ENCODE results near the gene KCNC3. TPM values are rescaled to one million over a fixed set of nuclear protein-coding genes. Genes with fewer than 3 reads are reported as not detected.
A peak's percentile ranks its signal among the peaks of the same experiment; 100 is the strongest.

Gene KCNC3
- total RNA-seq, 2 donors from 2014 or later: 8.6 to 10.7 TPM

- Histone ChIP-seq H3K4me1 (ENCODE audit: control insufficient read depth, insufficient read depth, low read length) (no peaks in the 10 kb centered on the region), H3K4me3 (ENCODE audit: low read length) (peak overlapping the region; percentile 67), H3K27me3 (ENCODE audit: control insufficient read depth, insufficient read depth, low read length, poor library complexity, severe bottlenecking) (peaks cover 10% of the 10 kb centered on the region), H3K36me3 (ENCODE audit: control insufficient read depth, insufficient read depth, low read length) (no peaks in the 10 kb centered on the region), H3K9me3 (ENCODE audit: control insufficient read depth, low read length) (no peaks in the 10 kb centered on the region), H3K27ac (ENCODE audit: low read depth, low read length) (no peak overlapping the region), H3K9ac (ENCODE audit: extremely low read depth, low read length, poor library complexity, severe bottlenecking) (no peak overlapping the region)
- peak overlapping the region; percentile 71 for H3K4me3 Mint-ChIP-seq
- H3K9me3 Mint-ChIP-seq: no peaks in the 10 kb centered on the region
- no peak for DNase-seq
- TF ChIP-seq, protein P1, sequence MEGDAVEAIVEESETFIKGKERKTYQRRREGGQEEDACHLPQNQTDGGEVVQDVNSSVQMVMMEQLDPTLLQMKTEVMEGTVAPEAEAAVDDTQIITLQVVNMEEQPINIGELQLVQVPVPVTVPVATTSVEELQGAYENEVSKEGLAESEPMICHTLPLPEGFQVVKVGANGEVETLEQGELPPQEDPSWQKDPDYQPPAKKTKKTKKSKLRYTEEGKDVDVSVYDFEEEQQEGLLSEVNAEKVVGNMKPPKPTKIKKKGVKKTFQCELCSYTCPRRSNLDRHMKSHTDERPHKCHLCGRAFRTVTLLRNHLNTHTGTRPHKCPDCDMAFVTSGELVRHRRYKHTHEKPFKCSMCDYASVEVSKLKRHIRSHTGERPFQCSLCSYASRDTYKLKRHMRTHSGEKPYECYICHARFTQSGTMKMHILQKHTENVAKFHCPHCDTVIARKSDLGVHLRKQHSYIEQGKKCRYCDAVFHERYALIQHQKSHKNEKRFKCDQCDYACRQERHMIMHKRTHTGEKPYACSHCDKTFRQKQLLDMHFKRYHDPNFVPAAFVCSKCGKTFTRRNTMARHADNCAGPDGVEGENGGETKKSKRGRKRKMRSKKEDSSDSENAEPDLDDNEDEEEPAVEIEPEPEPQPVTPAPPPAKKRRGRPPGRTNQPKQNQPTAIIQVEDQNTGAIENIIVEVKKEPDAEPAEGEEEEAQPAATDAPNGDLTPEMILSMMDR (conservative IDR thresholded peaks at IDR 0.05): no peak
- H3K4me1 Mint-ChIP-seq: peaks cover 18% of the 10 kb centered on the region
- WGBS, 2 experiments (ENCODE audit: insufficient coverage in 1 of 2, insufficient read length in 1 of 2): 36 to 56% methylated on average over 17 to 27 of the region's 27 CpGs
- H3K27me3 Mint-ChIP-seq (ENCODE audit: insufficient read depth): peaks cover 25% of the 10 kb centered on the region
- peak overlapping the region; percentile 91 for H3K27ac Mint-ChIP-seq
- H3K36me3 Mint-ChIP-seq (ENCODE audit: low read depth): peaks cover 4% of the 10 kb centered on the region
Observed at GRCh38 chr19:50312967-50313811, 16.0 kb downstream of the KCNC3 start.

DNA sequence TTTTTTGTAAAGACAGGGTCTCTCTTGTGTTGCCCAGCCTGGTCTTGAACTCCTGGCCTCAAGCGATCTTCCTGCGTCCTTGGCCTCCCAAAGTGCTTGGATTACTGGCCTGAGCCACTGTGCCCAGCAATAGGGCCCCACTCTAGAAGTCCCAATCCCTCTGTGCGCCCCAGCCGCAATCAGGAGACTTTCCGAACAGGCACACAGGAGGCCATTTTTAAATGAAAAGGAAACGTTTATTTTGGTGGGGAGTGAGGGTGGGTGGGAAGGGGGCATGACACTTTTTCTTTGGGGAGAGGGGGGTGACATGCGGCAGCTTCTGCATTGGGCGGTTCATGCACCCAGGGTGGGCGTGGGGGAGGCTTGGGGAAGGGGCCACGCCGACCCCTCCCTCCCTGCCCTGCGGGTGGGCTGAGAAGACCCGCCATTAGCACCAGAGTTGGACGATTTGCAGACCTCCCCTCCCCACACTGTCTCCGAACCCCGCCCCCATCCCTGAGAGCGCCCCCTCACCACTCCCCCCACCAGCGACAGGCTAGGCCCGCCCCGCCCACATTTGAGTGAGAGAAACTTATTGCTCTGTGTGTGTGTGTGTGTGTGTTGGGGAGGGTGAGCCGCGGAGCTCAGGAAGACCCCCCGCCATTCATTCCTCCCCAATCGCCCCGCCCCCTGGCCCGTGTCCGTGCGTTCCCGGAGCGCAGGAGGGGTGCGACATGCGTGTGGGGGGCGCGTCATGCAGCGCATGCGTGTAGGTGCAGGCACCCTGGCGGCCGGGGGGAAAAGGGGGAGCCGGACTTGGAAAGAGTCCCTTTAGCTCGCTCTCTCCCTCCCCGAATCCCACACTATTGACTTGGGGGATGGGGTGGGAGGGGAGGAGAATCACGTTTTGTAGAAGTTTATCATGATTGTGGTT, 17.2 kb downstream of the KCNC3 start:
- Mint-ChIP-seq H3K27me3 (ENCODE audit: insufficient read depth) (peaks cover 24% of the 10 kb centered on the region), H3K4me3 (peak overlapping the region; percentile 71), H3K36me3 (ENCODE audit: low read depth) (no peaks in the 10 kb centered on the region), H3K9me3 (no peaks in the 10 kb centered on the region), H3K4me1 (peaks cover 18% of the 10 kb centered on the region), H3K27ac (peak overlapping the region; percentile 84)
- TF ChIP-seq, protein P1 (conservative IDR thresholded peaks at IDR 0.05): peak; percentile 45
- H3K27me3 ChIP-seq (ENCODE audit: control insufficient read depth, insufficient read depth, low read length, poor library complexity, severe bottlenecking): peaks cover 10% of the 10 kb centered on the region
- H3K4me1 ChIP-seq (ENCODE audit: control insufficient read depth, insufficient read depth, low read length): no peaks in the 10 kb centered on the region
- no peaks in the 10 kb centered on the region for H3K9me3 ChIP-seq (ENCODE audit: control insufficient read depth, low read length)
- H3K27ac ChIP-seq (ENCODE audit: low read depth, low read length): no peak overlapping the region
- WGBS, 2 experiments (ENCODE audit: insufficient coverage in 1 of 2, insufficient read length in 1 of 2): 49 to 67% methylated on average over 4 to 30 of the region's 42 CpGs
- no peak overlapping the region for H3K9ac ChIP-seq (ENCODE audit: extremely low read depth, low read length, poor library complexity, severe bottlenecking)
- H3K4me3 ChIP-seq (ENCODE audit: low read length): peak overlapping the region; percentile 64
- no peaks in the 10 kb centered on the region for H3K36me3 ChIP-seq (ENCODE audit: control insufficient read depth, insufficient read depth, low read length)
- peak; percentile 92 for DNase-seq

GRCh38 chr19:50310759-50311465, 18.3 kb downstream of the KCNC3 start:
- Mint-ChIP-seq H3K27ac (no peak overlapping the region), H3K4me3 (no peak overlapping the region), H3K9me3 (no peaks in the 10 kb centered on the region), H3K36me3 (ENCODE audit: low read depth) (no peaks in the 10 kb centered on the region), H3K27me3 (ENCODE audit: insufficient read depth) (peaks cover 24% of the 10 kb centered on the region), H3K4me1 (peaks cover 18% of the 10 kb centered on the region)
- Histone ChIP-seq H3K4me3 (ENCODE audit: low read length) (no peak overlapping the region), H3K9me3 (ENCODE audit: control insufficient read depth, low read length) (no peaks in the 10 kb centered on the region), H3K4me1 (ENCODE audit: control insufficient read depth, insufficient read depth, low read length) (no peaks in the 10 kb centered on the region), H3K36me3 (ENCODE audit: control insufficient read depth, insufficient read depth, low read length) (no peaks in the 10 kb centered on the region), H3K9ac (ENCODE audit: extremely low read depth, low read length, poor library complexity, severe bottlenecking) (no peak overlapping the region), H3K27ac (ENCODE audit: low read depth, low read length) (no peak overlapping the region), H3K27me3 (ENCODE audit: control insufficient read depth, insufficient read depth, low read length, poor library complexity, severe bottlenecking) (peaks cover 10% of the 10 kb centered on the region)
- no peak for DNase-seq
- TF ChIP-seq, protein P1 (conservative IDR thresholded peaks at IDR 0.05): no peak
- 61 to 80% methylated on average over 3 to 10 of the region's 10 CpGs for whole genome bisulfite sequencing, 2 experiments (ENCODE audit: insufficient coverage in 1 of 2, insufficient read length in 1 of 2)

Measured in endodermal cell (in vitro differentiated cells).